Suprapubic skin (tissue), 3 donors: ENCODE results near the gene KCTD1.

Source experiments
- CTCF ChIP-seq, 2 donors: fragments of 200-600 bp in 1 of 2; fragments of 450-650 bp in 1 of 2; sonication (generic) in 1 of 2; IDR thresholded peaks; one replicate each; pipeline ENCODE4 v1.5.1; 2016 to 2019; ENCODE audit warnings: antibody characterized with exemption in 2 of 2, mild to moderate bottlenecking in 1 of 2, moderate library complexity in 1 of 2
- EP300 ChIP-seq: sonication (generic); formaldehyde crosslinking; IDR thresholded peaks from one replicate; pipeline ENCODE4 v1.6.1; 2017; ENCODE audit warnings: antibody characterized with exemption
- POLR2A ChIP-seq, 2 donors: fragments of 450-650 bp; IDR thresholded peaks; one replicate each; pipeline ENCODE4 v1.6.1; 2017; ENCODE audit warnings: antibody characterized with exemption in 2 of 2, mild to moderate bottlenecking in 2 of 2, moderate library complexity in 2 of 2

GRCh38 chr18:26550998-26551694, 2.8 kb upstream of the KCTD1 start:
- TF ChIP-seq EP300 (no peak), CTCF (IDR thresholded peaks at IDR 0.05) (no peak), POLR2A (IDR thresholded peaks at IDR 0.05) (no peak)
